Osteocyte (in vitro differentiated cells): ENCODE measurements around the gene TUBB2A. TPM values are rescaled to one million over a fixed set of nuclear protein-coding genes. Genes with fewer than 3 reads are reported as not detected.
A peak's percentile ranks its signal among the peaks of the same experiment; 100 is the strongest.

ENCODE experiments used
- DNase-seq: peaks from one replicate; pipeline ENCODE4 v3.0.0; 2021; ENCODE audit warnings: mixed read lengths; ENCODE audit not compliant: unreplicated experiment; ENCODE audit errors: extremely low spot score
- H3K27ac Mint-ChIP-seq: one replicate; pipeline ENCODE4 v1.8.0; 2021; ENCODE audit warnings: mild to moderate bottlenecking, mixed read lengths; ENCODE audit not compliant: unreplicated experiment
- H3K27me3 Mint-ChIP-seq: one replicate; pipeline ENCODE4 v1.8.0; 2021; ENCODE audit warnings: mixed read lengths; ENCODE audit not compliant: unreplicated experiment
- H3K36me3 Mint-ChIP-seq: one replicate; pipeline ENCODE4 v1.8.0; 2021; ENCODE audit warnings: mixed read lengths; ENCODE audit not compliant: unreplicated experiment
- H3K4me1 Mint-ChIP-seq: one replicate; pipeline ENCODE4 v1.8.0; 2021; ENCODE audit warnings: mixed read lengths; ENCODE audit not compliant: unreplicated experiment
- H3K4me3 Mint-ChIP-seq: one replicate; pipeline ENCODE4 v1.8.0; 2021; ENCODE audit warnings: mild to moderate bottlenecking, moderate library complexity, mixed read lengths; ENCODE audit not compliant: unreplicated experiment
- H3K9me3 Mint-ChIP-seq: one replicate; pipeline ENCODE4 v1.8.0; 2021; ENCODE audit warnings: mixed read lengths; ENCODE audit not compliant: unreplicated experiment
- total RNA-seq: library from RNA; stranded (reverse); gene quantifications from 2 replicates; pipeline ENCODE4 v1.2.1, GENCODE V29; 2021
- TF ChIP-seq, protein P1 (sequence below): fragments of 200-600 bp; sonication (generic); IDR thresholded peaks from 2 replicates; pipeline ENCODE4 v1.5.0; 2021; ENCODE audit warnings: antibody characterized with exemption, mild to moderate bottlenecking, moderate library complexity

The TUBB2A gene
- total RNA-seq, 1 donor from 2014 or later = 92.3 TPM

GRCh38 chr6:3108746-3109414 is 48.5 kb downstream of the TUBB2A start:
- TF ChIP-seq, protein P1, sequence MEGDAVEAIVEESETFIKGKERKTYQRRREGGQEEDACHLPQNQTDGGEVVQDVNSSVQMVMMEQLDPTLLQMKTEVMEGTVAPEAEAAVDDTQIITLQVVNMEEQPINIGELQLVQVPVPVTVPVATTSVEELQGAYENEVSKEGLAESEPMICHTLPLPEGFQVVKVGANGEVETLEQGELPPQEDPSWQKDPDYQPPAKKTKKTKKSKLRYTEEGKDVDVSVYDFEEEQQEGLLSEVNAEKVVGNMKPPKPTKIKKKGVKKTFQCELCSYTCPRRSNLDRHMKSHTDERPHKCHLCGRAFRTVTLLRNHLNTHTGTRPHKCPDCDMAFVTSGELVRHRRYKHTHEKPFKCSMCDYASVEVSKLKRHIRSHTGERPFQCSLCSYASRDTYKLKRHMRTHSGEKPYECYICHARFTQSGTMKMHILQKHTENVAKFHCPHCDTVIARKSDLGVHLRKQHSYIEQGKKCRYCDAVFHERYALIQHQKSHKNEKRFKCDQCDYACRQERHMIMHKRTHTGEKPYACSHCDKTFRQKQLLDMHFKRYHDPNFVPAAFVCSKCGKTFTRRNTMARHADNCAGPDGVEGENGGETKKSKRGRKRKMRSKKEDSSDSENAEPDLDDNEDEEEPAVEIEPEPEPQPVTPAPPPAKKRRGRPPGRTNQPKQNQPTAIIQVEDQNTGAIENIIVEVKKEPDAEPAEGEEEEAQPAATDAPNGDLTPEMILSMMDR = no peak
- Mint-ChIP-seq H3K4me1 (peaks cover 2% of the 10 kb centered on the region), H3K27me3 (no peaks in the 10 kb centered on the region), H3K27ac (peak overlapping the region; percentile 23), H3K9me3 (no peaks in the 10 kb centered on the region), H3K36me3 (peaks cover 73% of the 10 kb centered on the region), H3K4me3 (no peak overlapping the region)
- DNase-seq = no peak

Other genes starting within 250 kb of the TUBB2A start
- 90.2 and 93.1 TPM in 2 replicates for gene SERPINB6, start 186.0 kb downstream of the TUBB2A start, total RNA-seq
- 35.5 and 40.1 TPM in 2 replicates for gene NQO2, start 157.7 kb downstream of the TUBB2A start, total RNA-seq
- 28.1 and 31.6 TPM in 2 replicates for gene RIPK1, start 89.0 kb downstream of the TUBB2A start, total RNA-seq
- gene BPHL, start 38.8 kb downstream of the TUBB2A start, total RNA-seq = 26.6 and 27.7 TPM in 2 replicates
- gene TUBB2B, start 70.1 kb upstream of the TUBB2A start, total RNA-seq = 61.7 and 67.2 TPM in 2 replicates
- 20.4 and 22.0 TPM in 2 replicates for gene PSMG4, start 101.4 kb upstream of the TUBB2A start, total RNA-seq